Measurements from ENCODE around the gene ULBP1. TPM values are rescaled to one million over a fixed set of nuclear protein-coding genes. Genes with fewer than 3 reads are reported as not detected.
"Not testable (repeated sequence)": the region's sequence is repeated elsewhere in the genome, so short reads cannot be mapped to it uniquely, and the experiment has no call there.

Gene ULBP1
- total RNA-seq, 1 donor from 2014 or later = 0.48 TPM

DNA sequence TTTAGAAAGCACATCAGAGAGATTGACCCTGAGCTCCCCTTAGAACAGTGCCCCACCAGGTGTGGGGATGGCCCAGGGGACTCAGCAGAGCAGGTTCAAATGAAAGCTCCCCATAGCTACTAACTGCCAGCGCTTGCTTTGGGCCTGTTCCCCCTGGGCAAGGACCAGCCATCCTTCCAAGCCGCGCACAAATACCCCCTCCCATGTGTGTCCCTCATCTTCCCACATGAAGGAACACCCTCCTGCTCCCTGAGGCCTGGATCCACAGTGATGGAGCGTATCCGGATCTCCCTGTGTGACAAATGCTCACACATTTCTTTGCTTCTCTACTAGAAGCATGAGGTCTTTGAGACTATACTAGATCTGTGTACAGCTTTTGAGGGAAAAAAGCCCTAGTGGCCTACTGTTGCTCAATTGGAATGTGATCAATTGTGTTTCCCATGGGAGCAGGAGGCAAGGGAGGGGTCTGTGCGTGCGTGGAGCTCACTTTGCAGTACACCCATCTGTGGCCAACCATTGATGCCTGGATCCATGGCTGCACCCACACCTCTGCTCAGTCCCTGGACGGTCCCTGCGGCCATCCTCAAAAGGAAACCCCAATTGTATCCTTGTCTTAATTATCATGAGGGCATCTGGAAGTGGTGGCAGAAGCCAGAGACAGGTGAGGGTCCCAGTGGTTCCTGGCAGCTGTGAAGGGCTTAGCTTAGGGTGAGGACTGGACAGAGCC lies 39.4 kb upstream of the ULBP1 start:
- peaks cover 9% of the 10 kb centered on the region for H3K4me1 Mint-ChIP-seq (ENCODE audit: unreplicated experiment)
- TF ChIP-seq, protein P1, sequence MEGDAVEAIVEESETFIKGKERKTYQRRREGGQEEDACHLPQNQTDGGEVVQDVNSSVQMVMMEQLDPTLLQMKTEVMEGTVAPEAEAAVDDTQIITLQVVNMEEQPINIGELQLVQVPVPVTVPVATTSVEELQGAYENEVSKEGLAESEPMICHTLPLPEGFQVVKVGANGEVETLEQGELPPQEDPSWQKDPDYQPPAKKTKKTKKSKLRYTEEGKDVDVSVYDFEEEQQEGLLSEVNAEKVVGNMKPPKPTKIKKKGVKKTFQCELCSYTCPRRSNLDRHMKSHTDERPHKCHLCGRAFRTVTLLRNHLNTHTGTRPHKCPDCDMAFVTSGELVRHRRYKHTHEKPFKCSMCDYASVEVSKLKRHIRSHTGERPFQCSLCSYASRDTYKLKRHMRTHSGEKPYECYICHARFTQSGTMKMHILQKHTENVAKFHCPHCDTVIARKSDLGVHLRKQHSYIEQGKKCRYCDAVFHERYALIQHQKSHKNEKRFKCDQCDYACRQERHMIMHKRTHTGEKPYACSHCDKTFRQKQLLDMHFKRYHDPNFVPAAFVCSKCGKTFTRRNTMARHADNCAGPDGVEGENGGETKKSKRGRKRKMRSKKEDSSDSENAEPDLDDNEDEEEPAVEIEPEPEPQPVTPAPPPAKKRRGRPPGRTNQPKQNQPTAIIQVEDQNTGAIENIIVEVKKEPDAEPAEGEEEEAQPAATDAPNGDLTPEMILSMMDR (conservative IDR thresholded peaks at IDR 0.05) = no peak
- H3K27ac Mint-ChIP-seq = no peak overlapping the region
- peak overlapping the region; percentile 84 for H3K4me3 Mint-ChIP-seq
- H3K27me3 Mint-ChIP-seq = peaks cover 86% of the 10 kb centered on the region
- no peaks in the 10 kb centered on the region for H3K9me3 Mint-ChIP-seq
- no peak for DNase-seq (ENCODE audit: extremely low spot score, unreplicated experiment)
- H3K36me3 Mint-ChIP-seq = no peaks in the 10 kb centered on the region

DNA sequence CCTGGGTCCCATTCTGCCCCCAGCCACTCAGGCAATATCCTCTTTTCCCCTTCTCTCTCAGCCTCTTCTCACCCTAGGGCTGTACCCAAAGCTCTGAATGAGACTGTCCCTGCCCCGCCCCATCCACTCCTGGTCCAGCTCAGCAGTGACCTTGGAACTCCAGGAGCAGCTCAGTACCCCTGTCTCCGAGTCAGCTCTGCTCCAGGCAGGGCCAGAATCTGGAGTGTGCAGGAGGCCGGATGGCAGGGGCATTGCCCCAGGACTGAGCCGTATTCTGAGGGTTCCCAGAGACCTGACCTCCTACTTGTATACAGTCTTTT lies 38.9 kb upstream of the ULBP1 start:
- Mint-ChIP-seq H3K4me3 (peak overlapping the region; percentile 84), H3K9me3 (no peaks in the 10 kb centered on the region), H3K36me3 (no peaks in the 10 kb centered on the region), H3K4me1 (ENCODE audit: unreplicated experiment) (peaks cover 9% of the 10 kb centered on the region), H3K27me3 (peaks cover 90% of the 10 kb centered on the region), H3K27ac (no peak overlapping the region)
- TF ChIP-seq, protein P1 (conservative IDR thresholded peaks at IDR 0.05) = no peak
- DNase-seq (ENCODE audit: extremely low spot score, unreplicated experiment) = no peak

DNA sequence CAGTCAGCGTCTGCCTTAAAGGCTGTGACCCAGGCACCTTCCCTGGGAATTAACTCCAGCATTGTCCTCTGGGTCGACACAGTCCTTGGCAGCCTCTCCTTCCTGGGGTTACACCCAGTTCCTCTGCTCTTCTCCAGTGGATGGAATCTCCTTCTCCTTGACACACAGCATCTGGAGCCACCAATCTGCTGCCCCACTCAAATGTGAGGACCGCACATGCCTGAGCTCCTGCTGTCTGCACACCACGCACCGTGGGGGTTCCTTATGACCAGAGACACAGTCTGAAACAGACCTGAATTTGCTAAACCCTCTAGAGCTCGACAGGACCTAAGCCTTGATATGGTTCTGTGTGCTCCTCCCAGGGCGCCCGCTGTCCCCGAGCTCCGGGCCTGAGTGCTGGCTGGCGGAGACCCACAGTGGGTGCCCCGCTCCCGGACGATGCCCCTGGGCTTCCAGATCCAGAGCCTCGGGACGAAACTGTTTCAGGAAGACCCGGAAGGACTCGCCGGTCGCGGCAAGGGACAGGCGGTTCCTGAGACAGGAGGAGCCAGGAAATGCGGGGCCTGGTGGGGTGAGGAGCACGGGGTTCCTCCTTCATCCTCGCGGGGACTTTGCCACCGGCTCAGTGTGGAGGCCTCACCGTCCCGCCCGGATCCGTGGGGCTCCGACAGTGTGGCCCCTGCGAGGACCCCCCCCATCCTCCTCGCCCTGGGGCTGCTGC lies 38.3 kb upstream of the ULBP1 start:
- Mint-ChIP-seq H3K4me1 (ENCODE audit: unreplicated experiment) (peaks cover 9% of the 10 kb centered on the region), H3K36me3 (no peaks in the 10 kb centered on the region), H3K27ac (no peak overlapping the region), H3K4me3 (peak overlapping the region; percentile 84), H3K9me3 (no peaks in the 10 kb centered on the region), H3K27me3 (peaks cover 90% of the 10 kb centered on the region)
- peak; percentile 68 for DNase-seq (ENCODE audit: extremely low spot score, unreplicated experiment)
- TF ChIP-seq, protein P1 (conservative IDR thresholded peaks at IDR 0.05) = no peak

DNA sequence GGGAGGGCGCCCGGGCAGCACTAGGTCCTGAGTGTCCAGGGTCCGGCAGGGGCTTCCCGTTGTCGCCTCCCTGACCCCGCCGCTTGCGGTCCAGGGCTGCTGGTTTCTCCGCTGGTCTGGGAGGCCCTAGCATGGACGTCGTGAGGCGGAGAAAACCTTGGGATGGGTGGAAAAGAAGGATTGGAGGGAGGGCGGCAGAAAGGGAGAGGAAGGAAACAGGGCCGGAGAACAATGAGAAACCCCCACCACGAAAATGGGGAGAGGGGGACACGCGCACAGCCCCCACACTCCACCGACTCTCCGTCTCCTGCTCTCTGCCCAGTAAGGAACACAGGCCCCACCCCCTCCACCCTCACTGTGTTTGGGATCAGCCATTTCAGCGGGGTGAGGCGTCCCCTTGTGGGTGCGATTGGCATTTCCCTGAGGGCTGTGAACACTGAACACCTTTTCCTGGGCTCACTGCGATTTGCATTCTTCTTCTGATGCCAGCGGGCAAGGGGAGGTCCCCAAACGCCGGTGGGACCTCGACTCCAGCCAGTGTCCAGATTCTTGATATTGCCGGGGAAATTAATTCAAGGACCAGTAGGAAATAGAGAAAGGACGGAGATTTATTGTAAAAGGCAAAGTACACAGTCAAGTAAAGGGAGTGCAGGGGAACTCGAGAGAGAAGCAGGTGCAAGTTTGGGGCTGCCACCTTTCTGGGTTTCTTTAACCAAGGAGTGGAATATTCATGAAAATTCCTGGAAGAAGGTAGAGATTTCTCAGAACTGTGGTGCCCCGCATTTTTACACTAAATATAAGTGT lies 37.6 kb upstream of the ULBP1 start:
- Mint-ChIP-seq H3K27ac (peak overlapping the region; percentile 4), H3K27me3 (peaks cover 90% of the 10 kb centered on the region), H3K4me1 (ENCODE audit: unreplicated experiment) (peaks cover 9% of the 10 kb centered on the region), H3K9me3 (no peaks in the 10 kb centered on the region), H3K4me3 (peak overlapping the region; percentile 88), H3K36me3 (no peaks in the 10 kb centered on the region)
- peak; percentile 90 for DNase-seq (ENCODE audit: extremely low spot score, unreplicated experiment)
- TF ChIP-seq, protein P1 (conservative IDR thresholded peaks at IDR 0.05) = peak; percentile 89

DNA sequence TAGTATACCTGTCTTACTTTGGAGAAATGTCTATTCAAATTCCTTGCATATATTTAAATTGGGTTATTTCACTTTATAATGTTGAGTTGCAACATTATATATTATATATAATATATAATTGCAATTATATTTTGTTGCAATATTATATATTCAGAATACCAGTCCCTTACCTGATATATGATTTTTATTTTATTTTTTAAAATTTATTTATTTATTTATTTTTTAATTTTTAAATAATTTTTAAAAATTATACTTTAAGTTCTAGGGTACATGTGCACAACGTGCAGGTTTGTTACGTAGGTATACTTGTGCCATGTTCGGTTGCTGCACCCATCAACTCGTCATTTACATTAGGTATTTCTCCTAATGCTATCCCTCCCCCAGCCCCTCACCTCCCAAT lies 36.7 kb upstream of the ULBP1 start:
- peaks cover 90% of the 10 kb centered on the region for H3K27me3 Mint-ChIP-seq
- H3K4me3 Mint-ChIP-seq; H3K9me3 Mint-ChIP-seq; H3K36me3 Mint-ChIP-seq; H3K27ac Mint-ChIP-seq; H3K4me1 Mint-ChIP-seq (ENCODE audit: unreplicated experiment); DNase-seq (ENCODE audit: extremely low spot score, unreplicated experiment): not testable (repeated sequence)

DNA sequence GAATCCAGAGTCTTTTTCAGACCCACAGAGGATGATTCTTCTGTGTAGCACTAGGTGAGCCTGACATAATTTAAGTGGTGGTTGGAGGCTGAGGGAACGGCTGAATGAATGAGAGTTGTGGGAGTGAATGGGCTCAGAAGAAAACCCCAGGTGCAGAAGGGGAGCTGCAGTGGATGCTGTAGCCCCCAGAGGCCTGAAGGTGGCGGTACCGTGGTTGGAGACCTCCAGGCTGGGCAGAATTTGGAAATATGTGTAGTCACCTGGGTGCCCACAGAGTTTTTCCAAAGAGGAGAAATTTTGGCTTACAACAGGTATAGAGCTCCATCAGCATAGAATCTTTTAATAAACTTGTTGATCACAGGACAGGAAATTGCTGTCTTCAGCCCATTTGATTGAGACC lies 34.3 kb upstream of the ULBP1 start:
- no peaks in the 10 kb centered on the region for H3K36me3 Mint-ChIP-seq
- H3K27ac Mint-ChIP-seq = no peak overlapping the region
- no peak for DNase-seq (ENCODE audit: extremely low spot score, unreplicated experiment)
- no peaks in the 10 kb centered on the region for H3K9me3 Mint-ChIP-seq
- TF ChIP-seq, protein P1 (conservative IDR thresholded peaks at IDR 0.05) = peak; percentile 67
- H3K4me1 Mint-ChIP-seq (ENCODE audit: unreplicated experiment) = peaks cover 4% of the 10 kb centered on the region
- no peak overlapping the region for H3K4me3 Mint-ChIP-seq
- H3K27me3 Mint-ChIP-seq = peaks cover 88% of the 10 kb centered on the region
